HL-60 (cell line): ENCODE data around the gene RASL10A.

Experiments
- DNase-seq, 2 experiments: peaks; one replicate each; pipeline ENCODE4 v3.0.0-alpha.2; 2010 to 2020; ENCODE audit warnings: low read depth in 1 of 2, low spot score in 1 of 2
- H3K27ac ChIP-seq: fragments of 250-450 bp; sonication (Bioruptor Pico); replicated peaks from 2 replicates; pipeline ENCODE4 v1.5.1; 2020; ENCODE audit warnings: mild to moderate bottlenecking, moderate library complexity
- H3K27me3 ChIP-seq: fragments of 250-450 bp; sonication (Bioruptor Pico); 2 replicates; pipeline ENCODE4 v1.5.1; 2021; ENCODE audit warnings: mild to moderate bottlenecking, moderate library complexity; ENCODE audit not compliant: insufficient read depth, poor library complexity, severe bottlenecking
- H3K4me3 ChIP-seq: replicated peaks from 2 replicates; pipeline ENCODE4 v1.5.1; 2011; ENCODE audit warnings: mild to moderate bottlenecking, control low read depth, low read length; ENCODE audit not compliant: insufficient read depth
- GABPA ChIP-seq: IDR thresholded peaks from 2 replicates; pipeline ENCODE4 v1.6.1; 2012; ENCODE audit warnings: low read depth
- POLR2AphosphoS5 ChIP-seq: IDR thresholded peaks from 2 replicates; pipeline ENCODE4 v1.6.1; 2012; ENCODE audit warnings: low read depth
- SPI1 ChIP-seq: IDR thresholded peaks from 2 replicates; pipeline ENCODE4 v1.6.1; 2012; ENCODE audit warnings: low read depth, mild to moderate bottlenecking, borderline replicate concordance
- TF ChIP-seq, protein P1 (sequence below): IDR thresholded peaks from 2 replicates; pipeline ENCODE4 v1.6.1; 2012; ENCODE audit warnings: low read depth; ENCODE audit not compliant: insufficient replicate concordance
- TF ChIP-seq, protein P2 (sequence below): IDR thresholded peaks from one replicate; pipeline ENCODE4 v1.5.1; 2011; ENCODE audit warnings: low read length, control low read depth, inconsistent platforms; ENCODE audit not compliant: insufficient read depth

RASL10A gene

DNA sequence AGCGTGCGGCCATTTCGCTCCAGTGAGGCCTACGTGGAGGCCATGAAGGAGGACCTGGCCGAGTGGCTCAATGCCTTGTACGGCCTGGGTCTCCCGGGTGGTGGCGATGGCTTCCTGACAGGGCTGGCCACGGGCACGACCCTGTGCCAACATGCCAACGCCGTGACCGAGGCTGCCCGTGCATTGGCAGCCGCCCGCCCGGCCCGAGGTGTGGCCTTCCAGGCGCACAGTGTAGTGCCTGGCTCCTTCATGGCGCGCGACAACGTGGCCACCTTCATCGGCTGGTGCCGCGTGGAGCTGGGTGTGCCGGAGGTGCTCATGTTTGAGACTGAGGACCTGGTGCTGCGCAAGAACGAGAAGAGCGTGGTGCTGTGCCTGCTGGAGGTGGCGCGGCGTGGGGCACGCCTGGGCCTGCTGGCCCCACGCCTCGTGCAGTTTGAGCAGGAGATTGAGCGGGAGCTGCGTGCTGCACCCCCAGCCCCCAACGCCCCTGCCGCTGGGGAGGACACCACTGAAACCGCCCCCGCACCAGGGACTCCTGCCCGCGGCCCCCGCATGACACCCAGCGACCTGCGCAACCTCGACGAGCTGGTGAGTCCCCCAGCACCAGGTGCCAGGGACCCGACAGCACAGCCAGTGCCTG, 7.2 kb downstream of the RASL10A start:
- H3K27ac ChIP-seq = no peak overlapping the region
- no peak for DNase-seq
- TF ChIP-seq, protein P1, sequence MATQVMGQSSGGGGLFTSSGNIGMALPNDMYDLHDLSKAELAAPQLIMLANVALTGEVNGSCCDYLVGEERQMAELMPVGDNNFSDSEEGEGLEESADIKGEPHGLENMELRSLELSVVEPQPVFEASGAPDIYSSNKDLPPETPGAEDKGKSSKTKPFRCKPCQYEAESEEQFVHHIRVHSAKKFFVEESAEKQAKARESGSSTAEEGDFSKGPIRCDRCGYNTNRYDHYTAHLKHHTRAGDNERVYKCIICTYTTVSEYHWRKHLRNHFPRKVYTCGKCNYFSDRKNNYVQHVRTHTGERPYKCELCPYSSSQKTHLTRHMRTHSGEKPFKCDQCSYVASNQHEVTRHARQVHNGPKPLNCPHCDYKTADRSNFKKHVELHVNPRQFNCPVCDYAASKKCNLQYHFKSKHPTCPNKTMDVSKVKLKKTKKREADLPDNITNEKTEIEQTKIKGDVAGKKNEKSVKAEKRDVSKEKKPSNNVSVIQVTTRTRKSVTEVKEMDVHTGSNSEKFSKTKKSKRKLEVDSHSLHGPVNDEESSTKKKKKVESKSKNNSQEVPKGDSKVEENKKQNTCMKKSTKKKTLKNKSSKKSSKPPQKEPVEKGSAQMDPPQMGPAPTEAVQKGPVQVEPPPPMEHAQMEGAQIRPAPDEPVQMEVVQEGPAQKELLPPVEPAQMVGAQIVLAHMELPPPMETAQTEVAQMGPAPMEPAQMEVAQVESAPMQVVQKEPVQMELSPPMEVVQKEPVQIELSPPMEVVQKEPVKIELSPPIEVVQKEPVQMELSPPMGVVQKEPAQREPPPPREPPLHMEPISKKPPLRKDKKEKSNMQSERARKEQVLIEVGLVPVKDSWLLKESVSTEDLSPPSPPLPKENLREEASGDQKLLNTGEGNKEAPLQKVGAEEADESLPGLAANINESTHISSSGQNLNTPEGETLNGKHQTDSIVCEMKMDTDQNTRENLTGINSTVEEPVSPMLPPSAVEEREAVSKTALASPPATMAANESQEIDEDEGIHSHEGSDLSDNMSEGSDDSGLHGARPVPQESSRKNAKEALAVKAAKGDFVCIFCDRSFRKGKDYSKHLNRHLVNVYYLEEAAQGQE = no peak
- TF ChIP-seq, protein P2, sequence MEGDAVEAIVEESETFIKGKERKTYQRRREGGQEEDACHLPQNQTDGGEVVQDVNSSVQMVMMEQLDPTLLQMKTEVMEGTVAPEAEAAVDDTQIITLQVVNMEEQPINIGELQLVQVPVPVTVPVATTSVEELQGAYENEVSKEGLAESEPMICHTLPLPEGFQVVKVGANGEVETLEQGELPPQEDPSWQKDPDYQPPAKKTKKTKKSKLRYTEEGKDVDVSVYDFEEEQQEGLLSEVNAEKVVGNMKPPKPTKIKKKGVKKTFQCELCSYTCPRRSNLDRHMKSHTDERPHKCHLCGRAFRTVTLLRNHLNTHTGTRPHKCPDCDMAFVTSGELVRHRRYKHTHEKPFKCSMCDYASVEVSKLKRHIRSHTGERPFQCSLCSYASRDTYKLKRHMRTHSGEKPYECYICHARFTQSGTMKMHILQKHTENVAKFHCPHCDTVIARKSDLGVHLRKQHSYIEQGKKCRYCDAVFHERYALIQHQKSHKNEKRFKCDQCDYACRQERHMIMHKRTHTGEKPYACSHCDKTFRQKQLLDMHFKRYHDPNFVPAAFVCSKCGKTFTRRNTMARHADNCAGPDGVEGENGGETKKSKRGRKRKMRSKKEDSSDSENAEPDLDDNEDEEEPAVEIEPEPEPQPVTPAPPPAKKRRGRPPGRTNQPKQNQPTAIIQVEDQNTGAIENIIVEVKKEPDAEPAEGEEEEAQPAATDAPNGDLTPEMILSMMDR = no peak
- TF ChIP-seq SPI1 (no peak), POLR2AphosphoS5 (no peak), GABPA (no peak)
- no peak overlapping the region for H3K4me3 ChIP-seq
- peaks cover 28% of the 10 kb centered on the region for H3K27me3 ChIP-seq

DNA sequence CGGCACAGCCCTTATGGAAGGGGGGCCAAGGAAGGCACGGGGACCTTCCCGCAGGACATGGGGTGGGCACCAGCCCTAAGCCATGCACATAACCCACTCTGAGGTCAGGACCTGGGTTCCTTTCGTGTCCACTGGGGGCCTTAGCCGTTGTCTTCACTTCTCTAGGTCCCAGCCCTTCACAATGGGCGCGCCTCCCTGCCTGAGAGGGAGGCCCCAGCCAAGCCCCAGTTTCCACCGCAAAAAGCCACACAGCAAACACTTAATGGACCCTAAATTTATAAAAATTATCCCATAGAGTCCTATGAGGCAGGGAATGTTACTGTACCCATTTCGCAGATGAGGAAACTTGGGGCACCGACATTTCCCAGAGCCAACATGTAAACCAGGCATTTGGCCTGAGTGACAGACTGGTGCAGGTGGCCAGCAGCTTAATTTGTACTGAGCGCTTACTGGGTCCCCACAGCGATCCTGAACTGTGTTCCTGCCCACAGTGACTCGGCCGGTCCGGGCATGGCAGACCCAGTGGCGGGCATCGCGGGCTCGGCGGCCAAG, 7.8 kb downstream of the RASL10A start:
- no peak overlapping the region for H3K4me3 ChIP-seq
- peaks cover 25% of the 10 kb centered on the region for H3K27me3 ChIP-seq
- no peak overlapping the region for H3K27ac ChIP-seq
- no peak for DNase-seq
- no peak for TF ChIP-seq GABPA
- TF ChIP-seq SPI1 = no peak
- TF ChIP-seq, protein P2 = no peak

DNA sequence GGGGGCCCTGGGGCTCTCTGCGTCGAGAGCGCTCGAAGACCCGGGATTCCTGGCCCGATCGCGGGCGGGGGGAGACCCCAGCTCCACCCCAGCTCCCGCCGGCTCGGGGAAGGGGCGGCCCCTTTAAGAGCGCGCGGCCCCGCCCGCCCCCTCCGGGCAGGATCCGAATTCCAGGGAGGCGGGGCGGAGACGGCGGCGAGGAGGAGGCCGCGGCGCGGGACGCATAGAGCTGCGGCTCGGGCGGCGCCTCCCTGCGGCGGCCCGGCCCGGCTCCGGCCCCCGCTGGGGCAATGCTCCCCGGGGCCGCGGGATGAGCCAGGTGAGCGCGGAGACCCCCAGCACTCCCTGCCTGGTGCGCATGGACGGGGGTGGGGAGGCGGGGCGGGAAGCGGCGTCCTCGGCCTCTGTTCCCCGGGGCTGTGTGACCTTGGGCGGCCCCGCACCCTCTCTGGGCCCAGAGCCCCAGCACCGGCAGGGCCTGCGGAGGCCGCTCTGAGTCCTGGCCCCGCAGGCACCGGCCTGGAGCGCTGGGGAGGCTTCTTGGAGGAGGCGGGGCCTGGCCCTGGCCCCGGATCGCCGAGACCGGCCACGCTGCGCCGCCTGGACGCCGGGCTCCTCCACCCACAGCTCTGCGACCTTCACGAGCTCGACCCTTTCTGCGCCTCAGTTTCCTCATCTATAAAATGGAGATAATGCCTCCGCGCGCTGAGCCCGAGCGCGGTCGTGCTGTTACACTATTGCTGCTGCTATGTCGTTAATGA, 8.5 kb downstream of the RASL10A start:
- no peak overlapping the region for H3K27ac ChIP-seq
- peak overlapping the region; percentile 46 for H3K4me3 ChIP-seq
- TF ChIP-seq GABPA (no peak), POLR2AphosphoS5 (no peak), SPI1 (no peak)
- TF ChIP-seq, protein P2 = no peak
- TF ChIP-seq, protein P1 = no peak
- no peak for DNase-seq
- peaks cover 18% of the 10 kb centered on the region for H3K27me3 ChIP-seq
